IPS-18a (cell line): ENCODE data around the gene HAUS5.

ENCODE experiments used
- H3K27ac ChIP-seq: one replicate; pipeline ENCODE4 v1.5.1; 2013; ENCODE audit warnings: low read length
- H3K27me3 ChIP-seq: one replicate; pipeline ENCODE4 v1.6.1; 2013; ENCODE audit warnings: mild to moderate bottlenecking, low read length; ENCODE audit not compliant: control insufficient read depth, insufficient read depth
- H3K36me3 ChIP-seq: one replicate; pipeline ENCODE4 v1.6.1; 2013; ENCODE audit warnings: low read depth, low read length; ENCODE audit not compliant: control insufficient read depth
- H3K4me1 ChIP-seq: one replicate; pipeline ENCODE4 v1.6.1; 2013; ENCODE audit warnings: low read depth, low read length; ENCODE audit not compliant: control insufficient read depth
- H3K4me3 ChIP-seq: one replicate; pipeline ENCODE4 v1.5.1; 2013; ENCODE audit warnings: low read length
- H3K9ac ChIP-seq: one replicate; pipeline ENCODE4 v1.6.1; 2013; ENCODE audit warnings: mild to moderate bottlenecking, low read length, moderate library complexity
- H3K9me3 ChIP-seq: one replicate; pipeline ENCODE4 v1.6.1; 2013; ENCODE audit warnings: low read depth, low read length; ENCODE audit not compliant: control insufficient read depth

HAUS5 gene

GRCh38 chr19:35609851-35610353, 2.6 kb upstream of the HAUS5 start:
- H3K27me3 ChIP-seq: peaks cover 6% of the 10 kb centered on the region
- H3K27ac ChIP-seq: no peak overlapping the region
- no peaks in the 10 kb centered on the region for H3K4me1 ChIP-seq
- no peak overlapping the region for H3K4me3 ChIP-seq
- H3K9me3 ChIP-seq: no peaks in the 10 kb centered on the region
- no peak overlapping the region for H3K9ac ChIP-seq
- no peaks in the 10 kb centered on the region for H3K36me3 ChIP-seq

DNA sequence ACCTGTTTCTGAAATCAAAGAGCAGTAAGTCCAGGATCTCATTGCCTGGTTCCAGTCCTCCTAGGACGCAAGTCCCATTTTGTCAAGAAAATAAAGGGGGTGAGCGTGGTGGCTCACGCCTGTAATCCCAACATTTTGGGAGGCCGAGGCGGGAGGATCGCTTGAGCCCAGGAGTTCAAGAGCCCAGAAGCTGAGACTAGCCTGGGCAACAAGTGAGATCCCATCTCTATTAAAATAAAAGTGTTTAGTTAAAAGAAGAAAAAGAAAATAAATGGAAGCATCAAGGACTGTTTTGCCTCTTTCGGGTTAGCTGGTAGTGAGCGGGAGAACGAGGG, 344 bp upstream of the HAUS5 start:
- Histone ChIP-seq H3K27ac (no peak overlapping the region), H3K9ac (no peak overlapping the region), H3K9me3 (no peaks in the 10 kb centered on the region)

DNA sequence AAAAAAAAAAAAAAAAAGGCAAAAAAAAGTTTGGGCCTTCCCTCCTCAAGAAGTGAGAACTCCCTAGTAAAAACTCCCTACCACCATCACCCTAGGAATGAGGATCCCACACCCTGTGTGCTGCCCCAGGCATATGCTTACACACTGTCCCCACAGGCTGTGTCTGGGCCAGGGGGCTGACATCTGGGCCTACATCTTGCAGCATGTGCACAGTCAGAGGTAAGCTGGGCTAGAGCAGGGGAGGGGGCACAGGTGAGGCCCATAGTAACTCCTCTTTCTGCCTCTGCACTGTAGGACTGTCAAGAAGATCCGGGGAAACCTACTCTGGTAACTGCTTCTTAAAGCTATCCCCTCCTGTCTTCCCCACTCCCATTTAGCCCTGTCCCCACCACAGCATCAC, 1.0 kb downstream of the HAUS5 start:
- no peaks in the 10 kb centered on the region for H3K9me3 ChIP-seq
- peaks cover 6% of the 10 kb centered on the region for H3K27me3 ChIP-seq
- no peak overlapping the region for H3K9ac ChIP-seq
- peak overlapping the region; percentile 93 for H3K4me3 ChIP-seq
- H3K27ac ChIP-seq: no peak overlapping the region
- peaks cover 7% of the 10 kb centered on the region for H3K36me3 ChIP-seq
- no peaks in the 10 kb centered on the region for H3K4me1 ChIP-seq

More for the DNA sequence above, 344 bp upstream of the HAUS5 start:
- H3K27me3 ChIP-seq: peaks cover 6% of the 10 kb centered on the region
- no peaks in the 10 kb centered on the region for H3K4me1 ChIP-seq
- peaks cover 7% of the 10 kb centered on the region for H3K36me3 ChIP-seq
- H3K4me3 ChIP-seq: peak overlapping the region; percentile 93

DNA sequence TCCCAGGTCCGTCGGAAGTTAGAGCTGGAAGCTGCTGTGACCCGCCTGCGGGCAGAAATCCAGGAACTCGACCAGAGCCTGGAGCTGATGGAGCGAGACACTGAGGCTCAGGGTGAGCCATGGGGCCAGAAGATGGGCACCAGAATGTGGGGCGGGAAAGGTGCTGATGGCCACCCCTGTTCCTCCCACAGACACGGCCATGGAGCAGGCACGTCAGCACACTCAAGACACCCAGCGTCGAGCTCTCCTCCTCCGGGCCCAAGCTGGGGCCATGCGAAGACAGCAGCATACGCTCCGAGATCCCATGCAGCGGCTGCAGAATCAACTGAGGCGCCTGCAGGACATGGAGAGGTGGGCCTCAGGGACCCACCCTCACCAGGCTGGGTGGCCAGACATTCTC, 2.5 kb downstream of the HAUS5 start:
- Histone ChIP-seq H3K9ac (no peak overlapping the region), H3K4me3 (no peak overlapping the region), H3K9me3 (no peaks in the 10 kb centered on the region), H3K27me3 (peaks cover 6% of the 10 kb centered on the region), H3K4me1 (no peaks in the 10 kb centered on the region), H3K36me3 (peaks cover 7% of the 10 kb centered on the region), H3K27ac (no peak overlapping the region)

DNA sequence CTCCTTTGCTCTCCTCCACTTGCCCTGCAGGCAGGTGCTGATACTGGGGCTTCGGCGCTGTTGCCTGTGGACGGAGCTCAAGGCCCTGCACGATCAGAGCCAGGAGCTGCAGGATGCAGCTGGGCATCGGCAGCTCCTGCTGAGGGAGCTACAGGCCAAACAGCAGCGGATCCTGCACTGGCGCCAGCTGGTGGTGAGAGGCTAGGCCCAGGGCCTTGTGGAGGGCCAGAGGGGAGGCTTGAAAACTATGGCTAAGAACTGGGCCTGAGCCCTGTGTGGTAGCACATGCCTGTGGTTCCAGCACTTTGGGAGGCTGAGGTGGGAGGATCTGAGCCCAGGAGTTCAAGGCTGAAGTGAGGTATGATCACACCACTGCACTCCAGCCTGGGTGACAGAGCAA, 6.3 kb downstream of the HAUS5 start:
- Histone ChIP-seq H3K36me3 (peaks cover 18% of the 10 kb centered on the region), H3K27me3 (no peaks in the 10 kb centered on the region), H3K27ac (no peak overlapping the region), H3K4me3 (no peak overlapping the region), H3K4me1 (no peaks in the 10 kb centered on the region), H3K9me3 (no peaks in the 10 kb centered on the region), H3K9ac (no peak overlapping the region)

DNA sequence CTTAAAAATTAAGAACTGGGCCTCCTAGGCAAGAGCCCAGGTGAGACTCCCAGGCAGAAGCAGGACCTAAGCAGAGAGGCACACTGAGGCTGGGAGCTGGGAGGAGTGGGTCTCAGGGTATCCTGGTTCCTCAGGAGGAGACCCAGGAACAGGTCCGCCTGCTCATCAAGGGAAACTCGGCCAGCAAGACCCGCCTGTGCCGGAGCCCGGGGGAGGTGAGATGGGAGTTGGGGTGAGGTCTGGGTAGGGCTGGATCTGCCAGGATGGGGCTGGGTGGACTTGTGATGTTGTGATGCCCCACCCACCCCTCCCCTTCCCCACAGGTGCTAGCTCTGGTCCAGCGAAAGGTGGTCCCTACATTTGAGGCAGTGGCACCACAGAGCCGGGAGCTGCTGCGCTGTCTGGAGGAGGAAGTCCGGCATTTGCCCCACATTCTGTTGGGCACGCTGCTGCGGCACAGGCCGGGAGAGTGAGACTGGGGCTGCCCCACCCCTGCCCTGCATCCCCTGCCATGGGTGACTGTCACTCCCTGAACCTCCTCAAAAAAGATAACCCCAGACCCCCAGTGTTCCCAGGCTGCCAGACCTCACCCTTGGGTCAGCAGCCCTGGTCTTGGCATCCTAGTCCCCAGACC, 6.9 kb downstream of the HAUS5 start:
- Histone ChIP-seq H3K9ac (no peak overlapping the region), H3K9me3 (no peaks in the 10 kb centered on the region), H3K27ac (no peak overlapping the region), H3K4me3 (no peak overlapping the region), H3K4me1 (no peaks in the 10 kb centered on the region), H3K27me3 (no peaks in the 10 kb centered on the region), H3K36me3 (peaks cover 18% of the 10 kb centered on the region)

DNA sequence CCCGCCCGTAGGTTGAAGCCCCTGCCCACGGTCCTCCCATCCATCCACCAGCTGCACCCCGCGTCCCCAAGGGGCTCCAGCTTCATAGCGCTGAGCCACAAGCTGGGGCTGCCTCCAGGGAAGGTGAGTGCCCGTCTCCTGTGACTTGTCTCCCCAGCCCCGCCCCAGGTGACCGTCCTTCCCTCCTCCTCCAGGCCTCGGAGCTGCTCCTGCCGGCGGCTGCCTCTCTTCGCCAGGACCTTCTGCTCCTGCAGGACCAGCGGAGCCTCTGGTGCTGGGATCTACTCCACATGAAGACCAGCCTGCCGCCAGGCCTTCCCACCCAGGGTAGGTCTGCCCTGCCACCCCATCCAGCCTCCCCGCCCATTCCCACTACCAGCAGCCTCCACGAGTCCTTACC, 7.5 kb downstream of the HAUS5 start:
- Histone ChIP-seq H3K36me3 (peaks cover 17% of the 10 kb centered on the region), H3K27ac (no peak overlapping the region), H3K4me1 (no peaks in the 10 kb centered on the region), H3K4me3 (no peak overlapping the region), H3K9ac (no peak overlapping the region), H3K27me3 (no peaks in the 10 kb centered on the region), H3K9me3 (no peaks in the 10 kb centered on the region)

DNA sequence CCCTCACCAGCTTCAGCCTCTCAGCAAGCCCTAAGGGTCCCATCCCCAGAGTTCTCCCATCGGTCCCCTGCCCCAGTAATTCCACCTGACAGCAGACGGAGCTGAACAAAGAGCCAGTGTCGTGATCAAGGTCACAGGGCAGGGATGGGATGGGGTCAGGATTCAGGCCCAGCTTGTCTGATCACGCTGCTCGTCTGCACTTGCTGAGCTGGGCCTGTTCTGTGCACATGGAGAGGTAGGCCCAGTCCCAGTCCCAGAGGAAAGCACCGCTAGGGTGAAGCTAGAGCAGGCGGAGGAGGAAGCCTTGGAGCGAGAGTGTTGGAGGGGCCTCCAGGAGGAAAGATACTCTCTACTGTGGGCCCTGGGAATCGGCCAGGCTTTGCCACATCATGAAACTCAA, 9.2 kb downstream of the HAUS5 start:
- Histone ChIP-seq H3K4me1 (no peaks in the 10 kb centered on the region), H3K9ac (no peak overlapping the region), H3K4me3 (no peak overlapping the region), H3K9me3 (no peaks in the 10 kb centered on the region), H3K36me3 (peaks cover 12% of the 10 kb centered on the region), H3K27ac (no peak overlapping the region), H3K27me3 (no peaks in the 10 kb centered on the region)

DNA sequence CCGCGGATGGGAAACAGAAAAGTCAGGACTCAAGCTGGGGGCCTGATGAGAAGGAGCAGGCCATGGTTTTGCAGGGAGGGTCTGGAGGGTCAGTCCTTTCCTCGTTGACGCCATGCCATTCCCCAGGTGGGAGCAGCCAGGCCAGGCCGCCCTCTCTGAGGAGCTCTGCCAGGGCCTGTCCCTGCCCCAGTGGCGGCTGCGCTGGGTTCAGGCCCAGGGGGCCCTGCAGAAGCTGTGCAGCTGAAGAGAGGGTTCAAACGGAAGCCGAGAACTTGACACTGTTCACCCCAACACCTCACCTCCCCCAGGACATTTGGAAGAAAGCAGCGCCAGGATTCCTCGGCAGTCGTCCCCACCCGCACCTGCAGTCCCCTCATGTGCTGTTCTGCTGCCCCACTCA, 10.2 kb downstream of the HAUS5 start:
- Histone ChIP-seq H3K27me3 (no peaks in the 10 kb centered on the region), H3K9ac (no peak overlapping the region), H3K27ac (no peak overlapping the region), H3K4me3 (no peak overlapping the region), H3K36me3 (peaks cover 12% of the 10 kb centered on the region), H3K4me1 (no peaks in the 10 kb centered on the region), H3K9me3 (no peaks in the 10 kb centered on the region)

GRCh38 chr19:35623327-35624010, 10.9 kb downstream of the HAUS5 start:
- peaks cover 12% of the 10 kb centered on the region for H3K36me3 ChIP-seq
- H3K27ac ChIP-seq: no peak overlapping the region
- H3K4me3 ChIP-seq: no peak overlapping the region
- no peaks in the 10 kb centered on the region for H3K9me3 ChIP-seq
- H3K9ac ChIP-seq: no peak overlapping the region
- no peaks in the 10 kb centered on the region for H3K27me3 ChIP-seq
- no peaks in the 10 kb centered on the region for H3K4me1 ChIP-seq

DNA sequence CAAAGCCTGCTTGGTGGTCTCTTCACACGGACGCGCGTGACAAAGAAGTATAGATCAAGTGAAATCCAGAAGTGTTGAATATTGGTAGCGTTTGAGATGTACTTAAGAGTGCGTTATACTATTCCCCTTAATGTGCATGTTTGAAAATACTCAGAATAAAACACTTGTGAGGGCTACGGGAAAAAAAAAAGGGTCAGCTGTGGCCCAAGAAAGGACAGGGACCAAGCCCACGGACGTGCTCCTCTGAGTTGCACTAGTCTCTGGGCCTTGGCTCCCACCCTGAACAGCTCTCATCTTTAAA, 15.7 kb downstream of the HAUS5 start:
- Histone ChIP-seq H3K27ac (peak overlapping the region; percentile 42), H3K36me3 (peaks cover 21% of the 10 kb centered on the region), H3K9me3 (no peaks in the 10 kb centered on the region), H3K9ac (peak overlapping the region; percentile 55), H3K27me3 (no peaks in the 10 kb centered on the region), H3K4me3 (peak overlapping the region; percentile 81), H3K4me1 (no peaks in the 10 kb centered on the region)
